Right ventricle myocardium inferior (tissue), 1 donor: Measurements from ENCODE around the gene CSNK2A1. TPM values are rescaled to one million over a fixed set of nuclear protein-coding genes. Genes with fewer than 3 reads are reported as not detected.
"Not testable (repeated sequence)": the region's sequence is repeated elsewhere in the genome, so short reads cannot be mapped to it uniquely, and the experiment has no call there.

ENCODE experiments used
- ATAC-seq: fragments of 200-7000 bp; cut with Tn5 transposase; one replicate; pipeline ENCODE4 v1.9.1; 2020; ENCODE audit warnings: mild to moderate bottlenecking, moderate library complexity
- DNase-seq: peaks from one replicate; pipeline ENCODE4 v3.0.0; 2021; ENCODE audit errors: missing footprints
- intact Hi-C: fragments of 100-400 bp; cut with DNase I; formaldehyde crosslinking; loops from one replicate; pipeline ENCODE4 v1.11.0; 2022
- total RNA-seq: library from RNA; stranded (reverse); fragmentation: NEBNext Ultra II Directional; extraction: Animal tissue kit (Norgen Biotek cat#: 25700); gene quantifications from one replicate; pipeline ENCODE4 v1.2.1, GENCODE V29; 2021
- donor health status: DM: no; HTN: yes; CAD: no; lungs with severe emphysema.

Gene CSNK2A1
- total RNA-seq, 1 donor from 2014 or later = 111 TPM

DNA sequence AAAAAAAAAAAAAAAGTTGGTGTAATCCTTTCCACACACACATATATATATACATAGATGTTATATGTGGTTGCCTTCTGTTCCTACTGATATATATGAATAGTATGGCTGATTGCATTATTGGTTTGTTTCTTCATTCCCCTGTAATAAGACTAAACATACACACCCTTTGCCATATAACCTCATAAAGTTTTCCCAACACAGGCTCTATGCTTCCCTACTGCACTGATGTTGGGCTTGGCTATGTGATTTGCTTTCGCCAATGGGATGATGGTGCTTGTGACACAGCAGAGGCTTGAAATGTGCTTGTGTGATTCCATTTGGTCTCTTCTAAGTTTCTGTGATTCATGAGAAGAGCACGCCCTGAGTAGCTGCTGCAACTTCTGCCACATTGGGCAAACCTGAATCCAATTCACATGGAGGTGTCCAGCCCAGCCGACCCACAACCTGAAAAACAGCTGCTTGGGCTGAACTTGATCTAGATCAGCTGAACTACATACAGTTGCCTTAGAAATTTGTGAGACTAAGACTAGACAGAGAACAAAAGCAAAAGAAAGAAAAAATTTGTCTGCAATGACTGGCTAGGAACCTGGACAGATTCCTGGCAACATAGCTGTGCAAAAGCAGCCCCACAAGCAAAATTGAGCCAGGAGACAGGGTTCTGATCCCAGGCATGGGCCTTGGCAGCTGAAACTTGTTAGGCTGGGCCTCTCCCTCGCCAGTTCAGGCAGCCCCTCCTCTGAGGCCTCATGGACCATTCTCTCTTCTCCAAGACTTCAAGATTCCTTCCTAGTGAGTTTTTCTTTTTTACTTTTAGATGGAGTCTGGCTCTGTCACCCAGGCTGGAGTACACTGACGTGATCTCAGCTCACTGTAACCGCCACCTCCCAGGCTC lies 67.9 kb downstream of the CSNK2A1 start:
- intact Hi-C loops = no loop called here
- ATAC-seq (no peak), DNase-seq (no peak)

DNA sequence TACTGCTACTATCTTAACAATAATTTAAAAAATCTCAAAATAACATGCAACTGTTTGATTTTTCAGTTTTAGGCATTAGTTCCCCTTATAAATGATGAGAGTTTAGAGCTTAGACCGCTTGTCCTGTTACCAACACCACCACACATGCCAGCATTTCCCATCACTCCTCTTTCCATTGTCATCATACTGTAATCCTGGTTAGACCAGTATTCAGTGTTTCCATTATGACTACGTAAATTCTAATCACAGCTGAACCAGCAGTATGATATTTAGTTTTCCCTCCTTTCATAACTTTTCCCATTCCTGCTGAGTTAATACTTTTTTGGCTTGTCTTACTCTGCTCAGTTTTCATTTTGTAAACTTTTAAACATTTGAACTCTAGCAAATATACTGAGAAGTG lies 69.0 kb downstream of the CSNK2A1 start:
- no peak for DNase-seq
- intact Hi-C loops = no loop called here
- ATAC-seq = no peak

DNA sequence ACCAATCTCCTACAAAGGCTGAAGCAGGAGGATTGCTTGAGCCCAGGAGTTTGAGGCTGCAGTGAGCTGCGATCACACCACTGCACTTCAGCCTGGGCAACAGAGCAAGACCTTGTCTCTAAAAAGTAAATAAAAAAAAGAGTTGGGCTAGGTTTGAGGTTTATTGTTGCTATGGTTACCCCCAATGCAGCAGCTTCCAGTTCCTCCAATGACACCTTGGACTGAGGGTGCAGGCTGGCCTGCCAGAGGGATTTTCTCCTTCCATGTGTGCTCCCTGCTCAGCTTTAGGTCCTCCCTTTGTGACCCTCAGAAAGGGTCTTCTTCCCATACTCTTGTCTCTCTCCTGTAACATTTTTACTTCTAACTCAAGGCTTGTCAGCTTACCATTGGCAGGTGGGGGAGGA lies 70.7 kb downstream of the CSNK2A1 start:
- ATAC-seq = no peak
- no peak for DNase-seq
- intact Hi-C loops = no loop called here

DNA sequence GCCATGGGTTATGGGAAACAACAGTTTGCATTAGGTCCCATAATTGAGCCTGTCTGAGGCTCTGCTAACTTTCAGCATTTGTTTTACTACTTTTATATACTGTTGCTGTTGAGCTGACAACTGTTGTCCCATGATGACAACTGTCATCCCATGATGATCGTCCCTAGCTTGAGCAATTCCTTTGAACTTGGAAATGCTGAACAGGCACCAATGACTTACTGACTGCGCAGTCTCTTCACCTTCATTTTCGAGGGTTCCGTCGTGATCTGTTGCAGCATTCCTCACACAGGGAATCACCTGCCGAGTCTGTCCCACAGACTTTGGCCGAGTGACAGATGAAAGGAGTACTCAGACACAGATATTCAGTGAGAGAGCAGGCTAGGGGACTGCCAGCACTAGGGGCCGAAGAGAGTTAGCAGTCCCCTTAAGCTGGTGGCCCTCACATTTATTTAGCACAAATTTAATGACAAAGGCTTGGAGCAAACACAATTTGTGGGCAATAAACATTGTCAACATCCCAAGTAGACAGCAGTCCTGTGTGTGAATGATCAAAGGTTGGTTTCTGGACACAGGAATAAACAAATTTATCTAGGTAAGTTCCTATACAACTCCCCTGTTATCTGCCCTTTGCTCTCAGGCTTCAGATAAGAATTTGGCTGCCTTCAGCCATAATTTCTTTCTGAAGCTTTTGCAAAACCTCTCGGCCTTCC lies 71.3 kb downstream of the CSNK2A1 start:
- intact Hi-C loops = no loop called here
- DNase-seq (no peak), ATAC-seq (no peak)

DNA sequence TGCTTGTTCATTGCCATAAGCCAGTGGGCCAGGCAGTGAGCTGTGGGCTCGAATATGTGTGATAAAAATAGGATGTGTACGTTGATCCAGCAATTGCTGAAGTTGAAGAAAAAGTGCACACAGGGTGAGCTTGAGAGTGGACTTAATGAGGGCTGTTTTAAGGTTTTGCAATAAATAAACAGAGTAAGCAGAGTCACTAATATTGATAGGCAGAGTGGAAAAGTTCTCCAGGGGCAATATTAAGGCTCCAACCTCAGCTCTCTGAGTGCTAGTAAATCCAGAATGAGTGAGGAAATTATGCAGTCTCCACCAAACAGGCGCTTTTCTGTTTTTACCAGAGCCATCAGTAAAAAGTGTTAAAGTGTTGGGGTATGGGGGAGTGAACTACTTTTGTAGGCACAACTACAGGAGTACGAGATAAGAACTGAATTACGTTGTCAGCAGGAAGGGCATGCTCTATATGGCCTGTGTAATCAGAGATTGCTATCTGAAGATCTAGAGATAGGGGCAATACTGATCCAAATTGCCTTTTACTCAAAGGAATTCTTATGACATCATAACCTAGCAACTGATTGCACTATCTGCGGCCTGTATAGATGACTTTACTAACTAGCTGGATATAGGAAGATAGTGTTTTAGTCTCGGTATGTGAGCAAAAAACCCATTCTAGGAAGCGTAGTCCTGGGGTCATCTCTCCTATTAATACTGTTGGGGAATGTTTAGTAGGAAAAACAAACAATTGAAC lies 73.7 kb downstream of the CSNK2A1 start:
- DNase-seq = no peak
- intact Hi-C loops = no loop called here
- no peak for ATAC-seq

DNA sequence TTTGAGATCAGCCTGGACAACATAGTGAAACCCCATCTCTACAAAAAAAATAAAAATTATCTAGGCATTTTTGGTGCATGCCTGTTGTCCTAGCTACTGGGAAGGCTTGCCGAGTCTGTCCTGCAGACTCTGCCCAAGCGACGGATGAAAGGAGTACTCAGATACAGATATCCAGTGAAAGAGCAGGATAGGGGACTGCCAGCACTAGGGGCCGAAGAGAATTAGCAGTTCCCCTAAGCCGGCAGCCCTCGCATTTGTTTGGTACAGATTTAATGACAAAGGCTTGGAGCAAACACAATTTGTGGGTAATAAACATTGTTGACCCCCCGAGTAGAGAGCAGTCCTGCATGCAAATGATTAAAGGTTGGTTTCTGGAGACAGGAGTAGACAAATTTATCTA lies 75.8 kb downstream of the CSNK2A1 start:
- intact Hi-C loops = no loop called here
- no peak for ATAC-seq
- no peak for DNase-seq

DNA sequence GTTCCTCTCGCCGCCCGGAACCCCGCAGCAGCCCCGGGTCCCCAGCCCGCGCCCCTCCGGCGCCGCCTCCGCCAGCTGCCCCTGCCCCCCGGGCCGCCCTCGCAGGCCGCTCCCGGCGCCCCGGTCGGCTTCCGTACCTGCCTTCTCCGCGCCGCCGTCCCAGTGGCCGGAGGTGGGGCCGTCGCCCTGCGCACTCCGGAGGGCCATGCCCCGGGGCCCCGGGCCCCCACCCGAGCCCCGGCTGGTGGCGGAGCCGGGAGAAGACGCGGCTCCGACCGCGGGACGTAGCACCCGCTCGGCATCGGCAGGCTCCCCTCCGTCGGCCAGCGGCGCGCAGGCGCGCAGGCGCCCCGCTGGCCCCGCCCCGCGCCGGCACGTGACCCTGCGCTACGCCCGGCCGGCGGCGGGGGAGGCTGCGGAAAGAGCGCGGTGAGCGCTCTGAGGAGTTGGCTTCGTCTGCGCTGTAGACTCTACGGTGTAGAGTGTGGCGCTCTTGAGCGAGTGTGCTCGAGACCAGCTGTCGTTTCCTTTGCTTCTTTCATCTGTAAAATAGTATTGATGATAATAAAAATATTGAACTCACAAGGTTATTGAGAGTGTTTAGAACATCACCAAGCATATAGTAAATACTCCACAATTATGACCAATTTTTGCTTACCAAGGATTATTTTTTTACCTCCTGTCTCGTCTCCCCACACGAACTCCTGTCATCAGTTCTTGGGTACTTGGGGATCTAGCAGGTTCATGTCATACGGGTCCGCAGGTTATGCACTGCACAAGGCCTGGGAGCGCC lies 81.2 kb downstream of the CSNK2A1 start, which contains the start of gene TBC1D20:
Gene TBC1D20, minus strand, starts transcription at position 335 of the 793 bp plus-strand sequence. Its CDS starts 128 bp downstream, at position 207.
- intact Hi-C loops = loop anchor here (2.0 to 5.0 kb wide), 2 partner anchors 52 to 110 kb away; no protein-coding TSS in a partner anchor
- ATAC-seq (peak; percentile 99), DNase-seq (peak; percentile 93)

DNA sequence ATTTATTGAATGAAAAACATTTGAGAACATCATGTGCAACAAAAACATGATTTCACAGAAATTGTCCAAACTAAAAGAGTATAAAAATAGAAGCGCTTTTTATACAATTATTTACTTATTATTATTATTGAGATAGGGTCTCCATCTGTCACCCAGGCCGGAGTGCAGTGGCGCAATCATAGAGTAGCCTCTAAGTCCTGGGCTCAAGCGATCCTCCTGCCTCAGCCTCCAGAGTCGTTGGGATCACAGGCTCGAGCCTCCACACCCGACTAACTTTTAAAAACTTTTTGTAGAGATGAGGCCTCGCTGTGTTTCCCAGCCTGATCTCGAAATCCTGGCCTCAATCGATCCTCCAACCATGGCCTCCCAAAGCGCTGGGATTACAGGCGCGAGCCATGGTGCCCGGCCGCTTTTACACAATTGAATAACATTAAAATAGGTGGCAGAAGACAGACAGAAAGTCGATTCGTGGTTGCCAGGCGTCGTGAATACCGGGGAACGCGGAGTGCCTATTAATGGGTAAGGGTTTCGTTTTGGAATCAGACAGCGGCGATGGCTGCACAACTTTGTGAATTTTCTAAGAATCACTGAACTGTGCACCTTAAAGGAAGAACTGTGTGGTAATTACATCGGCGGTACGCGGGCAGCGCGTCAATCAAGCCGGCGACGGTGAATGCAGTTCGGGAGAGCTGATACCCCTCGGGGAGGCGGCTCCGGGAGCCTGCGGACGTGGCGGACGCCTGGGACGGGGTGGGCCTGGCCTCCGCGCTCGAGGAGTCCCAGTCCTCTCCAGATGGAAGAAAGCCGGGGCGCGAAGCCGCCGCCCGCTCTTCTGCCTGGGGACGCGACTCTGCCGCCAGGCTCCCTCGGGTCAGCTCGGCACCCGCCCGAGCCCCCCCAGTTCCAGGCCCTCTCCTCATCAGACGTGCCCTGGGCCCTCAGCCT lies 82.1 kb downstream of the CSNK2A1 start:
- DNase-seq = peak; percentile 77
- peak; percentile 51 for ATAC-seq
- intact Hi-C loops = loop anchor here (2.0 to 5.0 kb wide), 2 partner anchors 51 to 109 kb away; no protein-coding TSS in a partner anchor

DNA sequence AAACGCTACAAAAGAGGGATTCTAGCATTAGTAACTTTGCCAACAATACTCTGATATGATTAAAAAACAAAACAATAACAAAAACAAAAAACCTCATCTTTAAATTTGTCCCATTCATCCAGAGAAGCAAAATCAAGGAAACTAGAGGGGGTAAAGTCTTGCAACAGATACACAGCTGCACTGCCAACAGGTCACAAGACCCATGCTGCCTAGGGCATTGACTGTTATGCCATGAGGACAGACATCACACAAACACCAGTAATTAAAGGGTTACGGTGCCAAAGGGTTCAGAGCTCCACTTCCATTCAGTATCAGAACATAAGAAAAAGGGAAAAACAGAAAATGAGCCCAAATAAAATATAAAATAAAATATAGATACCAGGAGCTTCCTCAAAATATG lies 82.9 kb downstream of the CSNK2A1 start:
- no peak for DNase-seq
- intact Hi-C loops = loop anchor here (5.0 kb wide), 1 partner anchor 108 kb away; no protein-coding TSS in a partner anchor
- no peak for ATAC-seq

DNA sequence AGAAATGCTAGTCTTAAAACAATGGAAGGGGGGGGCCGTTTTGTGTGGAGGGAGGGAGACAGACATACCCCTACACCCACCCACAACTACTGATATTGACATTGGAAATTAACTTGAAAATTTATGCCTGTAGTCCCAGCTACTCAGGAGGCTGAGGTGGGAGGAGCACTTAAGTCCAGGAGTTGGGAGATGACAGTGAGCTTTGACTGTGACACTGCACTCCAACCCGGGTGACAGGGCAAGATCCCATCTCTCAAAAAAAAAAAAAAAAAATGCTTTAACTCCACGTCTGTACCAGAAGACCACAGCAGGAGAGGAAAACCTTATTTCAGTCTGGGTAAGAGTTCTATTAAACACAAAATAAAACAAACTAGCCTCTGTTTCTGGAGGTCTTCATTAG lies 83.4 kb downstream of the CSNK2A1 start:
- DNase-seq (no peak), ATAC-seq (no peak)
- intact Hi-C loops = loop anchor here (5.0 kb wide), 1 partner anchor 108 kb away; no protein-coding TSS in a partner anchor

DNA sequence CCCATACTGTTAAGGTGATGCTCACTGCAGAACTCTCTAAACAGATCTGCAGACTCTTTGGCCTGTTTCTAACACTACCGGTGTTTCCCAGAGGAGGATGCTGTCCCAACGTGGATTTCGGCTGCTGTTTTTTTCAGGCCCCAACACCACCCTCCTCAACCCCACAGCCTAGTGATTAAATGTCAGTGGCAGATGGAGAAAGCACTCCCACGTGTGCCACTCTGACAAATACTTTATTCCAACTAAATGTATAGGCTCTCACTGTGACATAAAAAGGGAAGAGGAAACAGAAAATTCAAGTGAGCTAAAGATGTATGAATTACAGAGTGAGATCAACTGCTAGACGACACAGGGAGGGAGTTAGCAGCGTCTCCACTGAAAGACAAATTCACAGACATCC lies 84.8 kb downstream of the CSNK2A1 start:
- intact Hi-C loops = no loop called here
- ATAC-seq (no peak), DNase-seq (no peak)

DNA sequence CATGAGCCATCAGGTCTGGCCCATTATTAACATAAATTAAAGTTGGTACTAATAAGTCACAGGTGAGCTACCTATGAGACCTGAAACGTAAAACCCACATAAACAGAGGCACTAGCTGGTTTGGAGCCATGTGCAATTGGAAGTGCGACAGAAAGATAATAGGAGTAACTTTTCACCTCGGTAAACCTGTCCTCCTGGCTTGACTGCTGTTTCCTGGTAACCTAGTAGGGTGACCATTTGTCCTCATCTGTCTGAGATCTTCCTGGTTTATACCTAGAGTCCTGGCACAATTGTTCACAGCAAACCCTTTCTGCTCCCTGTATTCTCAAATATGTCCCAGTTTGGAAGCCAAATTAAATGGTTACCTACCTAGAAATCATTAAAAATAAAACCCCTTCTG lies 88.6 kb downstream of the CSNK2A1 start:
- intact Hi-C loops = no loop called here
- ATAC-seq (no peak), DNase-seq (no peak)

DNA sequence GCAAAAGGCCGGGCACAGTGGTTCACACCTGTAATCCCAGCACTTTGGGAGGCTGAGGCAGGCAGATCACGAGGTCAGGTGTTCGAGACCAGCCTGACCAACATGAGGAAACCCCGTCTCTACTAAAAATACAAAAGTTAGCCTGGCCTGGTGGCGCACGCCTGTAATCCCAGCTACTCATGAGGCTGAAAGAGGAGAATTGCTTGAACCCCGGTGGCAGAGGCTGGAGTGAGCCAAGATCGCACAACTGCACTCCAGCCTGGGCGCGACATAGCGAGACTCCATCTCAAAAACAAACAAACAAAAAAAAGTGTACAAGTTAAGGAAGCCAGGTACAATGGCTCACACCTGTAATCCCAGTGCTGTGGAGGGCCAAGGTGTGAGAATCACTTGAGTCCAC lies 91.6 kb downstream of the CSNK2A1 start:
- ATAC-seq, intact Hi-C loops: not testable (repeated sequence)

DNA sequence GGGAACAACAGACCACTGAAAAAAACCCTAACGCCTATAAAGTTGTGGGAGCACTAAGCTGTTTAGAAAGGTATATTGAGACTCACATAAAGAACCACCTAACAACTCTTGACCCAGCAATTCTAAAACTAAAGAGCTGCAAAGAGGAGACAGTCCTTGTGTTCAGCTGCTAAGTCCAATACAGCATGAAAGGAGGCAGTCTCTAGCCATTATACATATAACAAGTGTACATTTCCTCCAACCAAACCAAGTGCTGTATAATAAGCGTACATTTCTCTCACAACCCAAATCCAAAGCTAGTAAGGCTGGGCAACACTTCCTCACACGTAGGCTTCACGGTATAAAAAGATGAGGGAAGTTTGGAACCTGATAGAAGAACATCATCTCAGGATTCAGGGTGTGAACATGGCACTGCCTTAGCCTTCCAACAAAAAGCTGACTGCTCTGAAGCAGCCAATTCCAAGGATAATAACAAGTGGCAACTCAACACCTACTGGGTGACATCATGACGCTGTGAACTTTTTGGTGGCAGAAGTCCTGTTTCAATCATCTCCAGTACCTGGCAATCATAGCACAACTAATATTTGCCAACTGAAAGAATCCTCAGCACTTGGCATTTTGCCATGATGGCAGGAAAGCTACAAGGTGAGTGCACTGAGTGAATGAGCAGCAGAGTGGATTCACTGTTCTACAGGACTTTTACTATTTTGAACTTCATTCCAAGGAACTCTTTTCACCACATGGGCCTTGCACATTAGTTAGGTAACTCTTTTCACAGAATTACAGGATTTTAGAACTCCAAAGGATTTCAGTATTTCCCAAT lies 97.9 kb downstream of the CSNK2A1 start:
- DNase-seq (no peak), ATAC-seq (peak; percentile 61)
- intact Hi-C loops = no loop called here

More for the DNA sequence above, 91.6 kb downstream of the CSNK2A1 start:
- DNase-seq = not testable (repeated sequence)

DNA sequence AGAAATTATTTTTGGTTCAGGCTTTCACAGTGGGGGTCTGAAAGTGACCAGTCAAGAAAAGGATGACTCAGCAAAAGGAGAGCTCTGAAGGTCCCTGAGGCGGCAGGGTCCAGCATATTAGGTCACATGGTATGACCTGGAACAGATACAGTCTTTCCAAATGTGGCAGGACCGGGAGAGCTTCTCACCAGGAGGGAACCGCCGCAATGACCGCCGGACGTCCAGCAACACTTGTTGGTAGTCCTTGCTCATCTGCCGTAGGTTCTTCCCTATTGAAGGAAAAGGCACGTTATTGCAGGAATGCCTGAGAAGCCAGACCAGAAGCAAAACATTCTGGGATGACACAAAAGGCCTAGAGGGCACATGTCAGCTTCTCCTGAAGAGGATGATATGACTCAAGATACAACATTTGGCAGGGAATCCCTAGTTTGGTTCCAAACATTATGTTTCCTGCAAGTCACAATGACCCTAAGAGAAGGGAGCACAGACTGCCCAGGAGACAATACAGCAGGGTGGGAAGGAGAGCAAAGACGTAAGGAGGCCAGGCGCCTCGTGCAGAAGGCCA lies 98.6 kb downstream of the CSNK2A1 start:
- ATAC-seq (peak; percentile 29), DNase-seq (no peak)
- intact Hi-C loops = no loop called here

DNA sequence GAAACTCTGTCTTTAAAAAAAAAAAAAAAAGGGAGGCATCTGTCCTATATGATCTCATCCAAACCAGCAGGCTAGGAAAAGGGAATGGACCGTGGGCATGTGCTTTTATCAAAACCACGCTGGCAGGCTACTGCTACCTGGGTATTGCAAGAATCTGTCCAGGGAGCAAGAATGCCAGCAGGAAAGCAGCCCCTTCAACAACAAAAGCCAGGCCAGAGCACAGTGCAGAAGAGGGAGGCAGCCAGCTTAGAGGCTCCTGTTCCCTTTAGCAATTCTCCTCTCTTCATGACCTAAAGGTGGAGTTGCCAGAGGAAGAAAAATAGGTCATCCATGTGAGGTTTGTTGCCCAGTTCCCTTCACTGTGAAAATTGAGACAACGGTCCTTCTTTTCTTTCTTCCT lies 99.5 kb downstream of the CSNK2A1 start:
- ATAC-seq = no peak
- intact Hi-C loops = no loop called here
- DNase-seq = no peak
